Stimulated activated CD8-positive, alpha-beta memory T cell treated with anti-CD3 and anti-CD28 coated beads, Interleukin-4, amount 100 ng/mL, for 1 hour (primary cell): ENCODE data around the gene MYO1D.

Experiments
- DNase-seq, 2 donors: peaks; one replicate each; pipeline ENCODE4 v3.0.0-alpha.2; 2020; ENCODE audit warnings: low read depth in 2 of 2, low spot score in 1 of 2

The MYO1D gene

DNA sequence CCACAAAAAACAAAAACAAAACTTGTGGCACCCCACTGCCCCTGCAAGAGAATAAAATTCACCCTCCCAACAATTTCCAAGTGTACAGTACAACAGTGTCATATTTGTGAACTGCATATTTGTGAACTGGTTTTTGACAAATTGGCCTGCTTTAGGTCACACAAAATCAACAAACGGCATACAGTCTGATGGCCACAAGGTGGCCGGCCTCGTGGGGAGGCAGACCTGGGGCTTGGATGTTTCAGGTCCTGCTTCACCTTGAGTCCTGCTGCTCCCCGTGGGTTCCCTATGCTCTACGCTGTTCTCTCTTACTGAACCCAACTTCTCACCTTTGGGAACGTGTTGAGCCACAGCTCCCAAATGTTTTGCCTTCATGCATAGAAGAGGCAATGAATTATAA lies 287.9 kb downstream of the MYO1D start:
- no peak for DNase-seq

DNA sequence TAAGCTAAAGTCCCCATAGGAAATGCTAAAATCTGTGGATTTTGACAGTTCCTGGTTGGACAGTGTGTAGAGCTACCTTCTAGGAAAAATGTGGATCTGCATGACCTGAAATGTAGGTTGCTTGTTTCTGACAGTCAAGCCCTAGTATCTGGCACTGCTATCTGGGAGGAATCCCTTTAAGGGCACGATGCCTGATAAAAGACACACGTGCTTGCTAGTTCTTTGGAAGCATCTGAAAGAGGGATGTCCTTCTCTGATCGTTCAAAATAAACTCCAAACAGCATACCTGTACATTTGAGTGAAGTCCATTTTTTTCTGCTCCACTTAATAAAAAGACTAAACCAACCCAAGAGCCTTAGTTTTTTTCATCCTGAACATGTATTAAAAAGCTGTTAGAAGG lies 288.8 kb downstream of the MYO1D start:
- no peak for DNase-seq

DNA sequence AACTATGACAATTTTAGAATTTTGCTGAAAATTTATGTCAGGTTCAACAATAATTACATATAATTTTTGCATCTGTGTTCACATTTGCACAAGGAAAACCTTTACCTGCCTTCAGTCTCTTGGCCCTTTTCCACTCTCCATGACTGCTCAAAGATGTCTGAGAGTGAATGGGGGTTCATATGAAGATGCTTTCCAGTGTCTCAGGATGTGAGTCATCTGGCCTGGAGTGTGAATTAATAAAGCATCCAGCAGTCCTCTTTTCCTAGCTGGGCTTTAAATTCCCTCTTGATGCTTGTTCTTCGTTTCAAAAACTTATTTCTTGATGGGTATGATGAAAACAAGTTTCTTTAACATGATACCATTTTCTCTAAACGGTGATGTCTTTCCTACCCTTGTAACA lies 290.3 kb downstream of the MYO1D start:
- no peak for DNase-seq

DNA sequence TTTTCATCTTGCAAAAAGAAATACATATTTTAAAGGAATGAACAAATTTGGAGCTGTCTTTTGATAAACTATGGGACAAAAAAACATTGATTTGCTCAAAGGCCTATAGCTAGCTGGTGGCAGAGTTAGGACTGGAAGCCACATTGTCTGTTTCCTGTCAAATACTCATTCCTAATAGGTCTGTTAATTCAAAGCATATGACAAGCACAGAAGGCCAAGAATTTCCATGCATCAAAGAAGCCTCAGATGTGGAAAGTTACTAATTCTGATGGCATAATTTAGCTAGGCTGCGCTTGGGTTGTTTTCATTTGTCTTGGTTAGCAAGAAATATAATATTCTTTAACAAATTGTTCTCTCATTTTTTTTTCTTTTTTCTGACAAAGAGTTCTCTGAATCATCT lies 292.1 kb downstream of the MYO1D start:
- no peak for DNase-seq

DNA sequence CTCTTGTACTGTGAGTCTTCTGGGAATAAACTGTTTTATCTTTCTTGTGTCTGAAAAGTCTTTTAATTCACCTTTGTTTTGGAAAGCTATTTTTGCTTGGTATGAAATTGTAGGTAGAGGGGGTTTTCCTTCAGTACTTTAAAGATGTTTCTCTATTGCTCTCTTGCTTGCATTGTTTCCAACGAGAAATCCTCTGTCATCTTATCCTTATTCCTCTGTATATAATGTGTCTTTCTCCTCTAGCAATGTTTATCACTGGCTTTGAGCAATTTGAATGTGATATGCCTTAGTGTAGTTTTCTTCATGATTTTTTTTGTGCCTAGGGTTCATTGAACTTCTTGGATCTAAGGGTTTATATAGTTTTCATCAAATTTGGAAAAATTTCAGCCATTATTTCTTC lies 293.9 kb downstream of the MYO1D start:
- DNase-seq: no peak

DNA sequence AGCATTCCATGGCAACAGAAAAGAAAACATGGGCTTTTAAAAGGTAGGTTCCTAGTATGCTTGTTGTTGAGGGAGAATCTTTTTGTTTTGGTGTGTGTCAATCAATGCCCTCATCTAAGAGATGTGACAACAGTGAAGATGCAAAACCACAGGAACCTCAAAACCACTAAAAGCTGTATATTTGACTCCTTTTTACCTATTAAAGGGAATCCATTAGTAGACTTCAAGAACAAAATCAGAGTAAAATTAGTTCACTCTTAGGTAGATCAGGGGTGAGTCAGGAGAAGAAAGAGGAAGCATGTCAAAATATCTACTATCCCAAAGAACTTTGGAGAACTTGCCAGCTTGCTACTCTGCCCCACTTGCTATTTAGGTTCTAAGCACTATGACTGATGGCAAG lies 301.1 kb downstream of the MYO1D start:
- DNase-seq: no peak

DNA sequence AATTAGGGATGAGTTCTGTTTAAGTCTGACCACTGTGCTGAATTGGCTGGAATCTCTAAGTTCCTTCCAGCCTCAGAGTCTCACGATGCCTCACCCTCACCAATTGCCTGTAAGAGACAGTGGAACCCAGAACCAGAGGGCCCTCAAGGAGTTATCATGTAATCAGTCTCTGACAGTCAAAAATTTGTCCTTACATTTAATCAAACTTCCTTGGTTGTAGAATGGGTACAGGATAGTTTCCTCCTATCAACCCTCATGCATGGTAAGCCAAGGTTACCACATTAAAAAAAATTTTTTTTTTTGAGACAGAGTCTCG lies 306.9 kb downstream of the MYO1D start:
- DNase-seq: no peak

DNA sequence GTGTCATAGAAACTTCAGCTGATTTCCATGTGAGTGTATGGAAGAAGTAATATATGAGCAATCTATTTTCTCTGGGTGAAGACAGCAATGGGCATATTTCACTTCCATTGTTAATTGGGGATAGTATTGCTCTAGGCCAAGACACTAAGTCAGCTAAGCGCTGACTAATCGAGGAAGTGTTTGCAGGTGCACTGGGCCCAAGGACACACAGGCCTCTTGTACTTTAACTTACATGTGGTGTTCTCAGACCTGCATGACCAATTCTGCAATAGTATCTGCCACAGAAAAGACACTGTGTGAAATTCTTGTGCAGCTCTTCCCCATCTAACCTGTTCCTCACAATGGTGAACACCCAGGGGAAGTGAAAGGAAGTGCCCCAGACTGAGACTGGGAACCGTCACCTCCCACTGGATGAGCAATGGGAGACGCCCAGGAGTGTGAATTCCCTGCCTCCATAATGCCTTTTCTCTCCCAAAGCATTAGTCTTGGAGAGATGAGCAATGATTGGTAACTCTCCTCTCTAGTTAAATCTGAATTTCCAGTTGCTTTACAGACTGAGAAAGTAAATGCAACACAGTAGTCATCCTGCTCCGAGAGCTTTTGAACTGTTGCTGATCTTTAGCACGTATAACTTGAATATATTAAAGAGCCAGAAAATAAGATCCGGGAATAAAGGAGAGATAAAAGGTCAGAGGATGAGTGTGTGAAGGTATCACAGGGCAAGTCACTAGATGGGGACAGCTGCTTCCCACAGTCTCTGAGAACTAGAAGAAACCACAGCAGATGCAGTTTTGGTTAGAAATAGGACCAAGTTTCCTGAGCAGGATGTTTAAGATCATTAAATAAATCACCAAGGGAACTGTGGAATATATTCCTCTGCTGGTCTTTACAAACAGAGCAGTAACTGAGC lies 307.5 kb downstream of the MYO1D start:
- DNase-seq: no peak

DNA sequence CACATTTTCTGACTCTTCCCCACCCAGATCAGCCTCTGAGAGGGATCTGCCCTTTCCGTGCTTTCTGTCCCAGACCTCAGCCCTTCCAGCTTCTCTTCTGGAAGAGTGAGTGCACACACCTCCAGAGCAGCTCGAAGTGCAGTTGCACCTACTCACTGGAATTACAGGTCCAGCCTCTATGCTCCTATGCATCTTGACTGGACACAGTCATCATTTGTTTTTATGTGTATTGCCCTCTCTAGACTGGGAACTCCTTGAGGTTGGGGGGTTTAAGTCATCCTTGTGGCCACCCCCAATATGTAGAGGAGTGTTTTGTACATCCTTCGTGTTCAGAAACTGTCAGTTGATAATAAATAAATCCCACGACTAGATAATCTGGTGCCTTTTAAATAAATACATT lies 308.2 kb downstream of the MYO1D start:
- no peak for DNase-seq

DNA sequence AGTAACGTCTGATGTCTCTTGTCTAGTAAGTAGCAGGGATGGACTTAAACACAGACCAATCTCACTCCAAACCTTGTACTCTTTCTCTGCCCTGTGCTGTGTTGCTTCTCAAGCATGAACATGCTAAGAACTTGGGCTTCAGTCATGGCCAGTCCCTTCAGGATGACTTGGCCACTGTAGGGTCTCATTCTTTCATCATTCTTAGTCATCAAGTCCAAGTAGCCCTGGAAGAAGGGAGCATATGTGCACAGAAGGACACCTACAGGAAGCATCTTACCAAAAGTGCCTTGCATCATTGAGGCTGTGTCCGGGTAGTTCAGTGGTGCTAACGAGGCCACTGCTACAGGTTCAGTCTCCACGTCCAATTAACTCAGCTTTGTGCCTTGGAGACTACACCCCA lies 309.4 kb downstream of the MYO1D start:
- no peak for DNase-seq

DNA sequence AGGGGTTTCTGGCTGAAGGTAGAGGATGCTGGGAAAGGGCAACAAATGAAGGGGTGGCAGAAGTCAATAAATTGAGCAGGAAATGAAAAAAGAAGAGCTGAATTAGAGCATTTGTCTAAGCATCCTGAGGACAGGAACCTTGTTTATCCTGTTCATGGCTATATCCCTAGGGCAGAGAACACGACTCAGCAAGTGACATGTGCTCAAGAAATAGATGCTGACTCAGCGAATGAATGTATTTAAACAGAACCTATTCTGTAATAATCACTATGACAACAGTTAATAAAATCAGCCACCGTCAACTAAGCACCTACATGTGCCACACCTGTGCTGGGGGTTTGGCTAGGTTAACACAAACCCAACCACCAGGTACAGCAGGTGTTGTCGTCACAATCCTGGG lies 309.8 kb downstream of the MYO1D start:
- no peak for DNase-seq

DNA sequence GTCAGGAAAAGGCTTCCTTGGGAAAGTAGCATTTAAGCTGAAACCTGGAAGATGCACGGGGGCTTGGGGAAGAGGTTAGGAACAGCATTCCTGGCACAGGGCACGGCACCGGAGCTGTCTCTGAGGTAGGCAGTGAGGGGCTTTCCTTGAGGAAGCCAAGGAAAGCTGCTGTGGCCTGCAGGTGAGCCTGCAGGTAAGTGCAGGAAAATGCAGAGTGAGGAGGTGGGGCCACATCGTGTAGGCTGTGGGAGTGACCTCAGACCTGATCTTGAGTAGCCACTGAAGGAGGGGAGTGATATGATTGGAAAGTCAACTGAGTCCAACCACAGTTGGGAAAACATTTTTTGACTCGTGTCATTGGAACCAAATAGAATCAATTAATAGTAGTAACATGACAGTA lies 310.6 kb downstream of the MYO1D start:
- no peak for DNase-seq

DNA sequence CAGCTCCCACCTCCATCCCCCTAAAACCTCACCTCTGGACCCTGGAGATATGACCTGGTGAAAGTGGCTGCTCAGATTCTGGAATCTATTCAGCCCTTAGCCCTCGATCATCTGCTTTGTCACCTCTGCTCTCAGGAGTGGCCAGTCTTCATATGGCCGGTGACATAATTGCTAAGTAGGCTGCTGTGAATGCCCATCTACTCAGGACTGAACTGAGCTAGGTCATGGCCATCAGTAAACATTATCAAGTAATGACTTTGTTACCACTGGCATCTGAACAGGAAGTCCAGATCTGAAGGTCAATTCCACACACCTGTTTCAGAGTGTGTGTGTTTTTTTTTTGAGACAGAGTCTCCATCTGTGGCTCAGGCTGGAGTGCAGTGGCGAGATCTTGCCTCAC lies 311.5 kb downstream of the MYO1D start:
- DNase-seq: no peak

DNA sequence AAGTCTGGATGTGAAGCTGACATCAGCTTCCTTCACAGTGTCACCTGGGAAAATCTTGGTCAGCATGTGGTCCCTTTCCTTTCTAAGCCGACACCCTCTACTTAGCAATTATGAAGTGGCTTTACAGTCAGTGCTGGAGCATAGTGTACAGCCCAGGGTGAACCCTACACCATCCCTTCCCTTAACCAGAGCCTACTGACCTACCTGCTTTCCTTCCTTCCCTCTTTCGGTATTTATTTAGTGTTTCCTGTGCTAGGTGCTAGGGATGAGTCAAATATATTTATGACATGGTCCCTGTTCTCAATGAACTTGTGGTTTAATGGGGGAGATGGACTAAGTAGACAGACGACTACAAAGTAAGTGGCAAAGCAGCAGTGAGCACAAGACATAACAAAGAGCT lies 312.6 kb downstream of the MYO1D start:
- DNase-seq: no peak

DNA sequence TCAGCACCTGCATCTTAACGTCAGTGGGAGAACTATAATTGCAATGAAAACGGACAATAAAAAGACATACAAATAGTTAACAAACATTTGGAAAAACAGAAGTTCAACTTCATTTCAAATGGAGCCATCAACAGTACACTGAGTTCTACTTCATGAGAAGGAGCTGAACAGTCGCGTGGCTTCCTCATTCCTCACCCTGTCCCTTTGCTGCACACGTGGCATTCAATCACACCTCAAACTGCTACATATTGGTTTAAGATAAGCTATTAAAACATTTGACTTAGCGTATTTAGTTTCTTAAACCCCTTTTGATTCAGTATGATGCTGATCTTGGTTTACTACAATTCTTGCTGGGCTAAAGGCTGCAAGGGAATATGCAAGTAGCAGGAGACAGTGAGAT lies 313.3 kb downstream of the MYO1D start:
- DNase-seq: no peak

DNA sequence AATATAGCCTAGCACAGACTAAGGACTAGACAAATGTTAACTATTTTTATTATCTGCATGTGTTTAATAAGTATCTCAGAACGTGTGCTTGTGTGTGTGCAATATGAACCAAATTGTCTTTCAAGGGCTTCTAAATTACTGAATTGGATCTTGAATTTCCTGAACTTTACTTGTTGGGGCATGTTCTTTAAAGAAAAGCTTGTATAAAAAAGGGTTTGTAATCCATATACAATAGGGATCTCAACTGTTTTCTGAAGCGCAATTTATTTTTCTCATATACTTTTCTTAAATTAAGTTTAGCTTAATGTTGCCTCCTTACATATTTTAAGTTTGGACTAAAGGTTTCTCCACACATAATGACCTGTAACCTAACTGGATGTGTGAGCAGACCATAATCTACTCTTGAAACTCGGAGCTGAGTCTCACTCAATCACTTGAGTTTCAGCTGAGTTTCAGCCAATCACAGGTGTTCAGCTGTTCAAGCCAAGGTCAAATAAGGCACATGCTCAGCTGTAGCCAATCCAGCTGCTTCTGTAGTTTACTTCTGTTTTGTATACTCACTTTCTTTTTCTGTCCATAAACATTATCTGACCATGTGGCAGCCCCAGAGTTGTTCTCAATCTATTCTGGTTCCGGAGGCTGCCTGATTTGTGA lies 317.8 kb downstream of the MYO1D start:
- DNase-seq: no peak

DNA sequence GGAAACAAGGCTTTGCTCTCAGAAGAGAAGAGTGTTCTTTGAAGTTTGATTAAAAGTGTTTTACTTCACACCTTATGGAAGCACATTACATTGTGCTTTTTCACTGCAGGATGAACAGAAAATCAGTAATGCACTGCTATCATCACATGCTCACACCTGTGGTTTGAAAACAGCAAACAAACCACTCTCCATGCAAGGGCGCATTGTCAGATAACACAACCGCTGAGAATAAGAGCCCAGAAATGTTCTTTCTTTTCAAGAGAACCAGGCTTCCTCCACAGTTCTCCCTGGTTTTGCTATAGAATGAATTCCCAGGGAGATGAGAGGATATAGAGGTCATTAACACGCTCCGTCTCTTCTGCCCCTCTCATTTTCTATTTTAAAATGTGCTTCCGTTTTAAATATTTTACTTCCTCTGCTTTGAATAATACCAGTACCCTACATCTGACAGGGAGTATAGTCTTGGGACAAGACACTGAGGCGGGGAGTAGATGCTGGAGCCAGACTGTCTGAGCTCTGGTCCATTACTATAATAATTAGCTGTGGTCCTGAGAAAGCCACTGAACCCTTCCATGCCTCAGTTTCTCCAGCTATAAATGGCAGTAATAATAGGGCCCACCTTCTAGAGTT lies 318.5 kb downstream of the MYO1D start:
- DNase-seq: no peak

DNA sequence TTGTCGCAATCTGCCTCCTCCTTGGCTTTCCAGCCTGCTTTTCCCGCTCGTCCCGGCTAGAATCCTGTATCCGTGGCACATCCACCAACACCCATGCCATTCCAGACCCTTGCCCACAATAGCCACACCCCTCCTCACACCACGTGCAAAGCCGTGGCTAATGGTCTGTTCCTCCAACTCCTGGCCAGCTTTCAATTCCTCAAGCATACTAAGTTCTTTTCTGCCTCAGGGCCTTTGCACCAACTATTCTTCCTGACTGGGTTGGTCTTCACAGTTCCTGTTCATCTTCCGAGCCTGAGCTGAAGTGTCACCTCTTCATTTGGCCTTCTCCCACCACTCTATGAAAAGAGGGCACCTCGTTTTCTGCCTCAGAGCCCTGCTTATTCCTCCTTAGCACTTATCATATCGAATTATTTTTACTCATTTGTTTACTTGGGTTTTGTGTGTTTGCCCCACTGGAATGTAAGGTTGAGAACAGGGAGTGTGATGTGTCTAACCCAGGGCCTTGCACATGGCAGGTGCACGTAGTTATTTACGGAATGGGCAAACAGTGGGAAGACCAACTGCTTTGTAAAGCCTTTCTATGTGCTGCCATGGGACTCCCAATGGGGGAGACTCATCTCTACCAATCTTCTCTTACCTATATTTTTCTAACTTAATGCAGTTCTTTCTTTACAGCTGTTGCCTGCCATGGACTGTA lies 321.2 kb downstream of the MYO1D start:
- DNase-seq: no peak

DNA sequence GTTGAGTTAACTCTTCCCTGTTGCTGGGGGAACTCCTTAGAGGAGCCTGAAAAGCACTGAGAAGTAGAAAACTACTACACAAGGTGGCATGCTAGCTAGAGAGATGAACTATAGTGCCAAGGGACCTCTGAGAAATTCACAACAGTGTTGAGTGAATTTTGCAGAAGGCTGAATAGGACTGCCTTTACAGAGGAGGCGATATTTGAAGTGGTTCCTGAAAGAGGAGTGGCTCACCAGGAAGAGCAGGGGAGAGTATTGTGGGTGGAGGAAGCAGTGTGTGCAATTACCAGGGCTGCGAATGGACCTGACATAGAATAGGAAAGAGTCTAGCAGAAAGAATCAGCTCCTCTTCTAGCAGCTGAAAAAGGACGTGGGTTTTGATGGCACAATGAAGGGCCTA lies 323.8 kb downstream of the MYO1D start:
- DNase-seq: no peak

DNA sequence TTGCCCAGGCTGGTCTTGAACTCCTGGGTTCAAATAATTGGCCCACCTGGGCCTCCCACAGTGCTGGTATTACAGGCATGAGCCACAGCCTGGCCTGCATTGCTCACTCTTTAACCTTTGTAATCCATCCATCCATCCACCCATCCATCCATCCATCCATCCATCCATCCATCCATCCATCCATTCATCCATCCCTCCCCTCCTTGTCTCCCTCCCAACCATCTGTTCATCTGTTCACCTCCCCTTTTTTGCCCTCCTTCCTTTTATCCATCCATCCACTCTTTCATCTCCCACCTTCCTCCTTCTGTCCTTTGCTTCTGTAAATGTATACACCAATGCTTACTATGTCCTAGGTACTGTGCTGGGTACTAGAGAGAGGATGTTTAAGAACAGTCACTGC lies 324.6 kb downstream of the MYO1D start:
- no peak for DNase-seq

DNA sequence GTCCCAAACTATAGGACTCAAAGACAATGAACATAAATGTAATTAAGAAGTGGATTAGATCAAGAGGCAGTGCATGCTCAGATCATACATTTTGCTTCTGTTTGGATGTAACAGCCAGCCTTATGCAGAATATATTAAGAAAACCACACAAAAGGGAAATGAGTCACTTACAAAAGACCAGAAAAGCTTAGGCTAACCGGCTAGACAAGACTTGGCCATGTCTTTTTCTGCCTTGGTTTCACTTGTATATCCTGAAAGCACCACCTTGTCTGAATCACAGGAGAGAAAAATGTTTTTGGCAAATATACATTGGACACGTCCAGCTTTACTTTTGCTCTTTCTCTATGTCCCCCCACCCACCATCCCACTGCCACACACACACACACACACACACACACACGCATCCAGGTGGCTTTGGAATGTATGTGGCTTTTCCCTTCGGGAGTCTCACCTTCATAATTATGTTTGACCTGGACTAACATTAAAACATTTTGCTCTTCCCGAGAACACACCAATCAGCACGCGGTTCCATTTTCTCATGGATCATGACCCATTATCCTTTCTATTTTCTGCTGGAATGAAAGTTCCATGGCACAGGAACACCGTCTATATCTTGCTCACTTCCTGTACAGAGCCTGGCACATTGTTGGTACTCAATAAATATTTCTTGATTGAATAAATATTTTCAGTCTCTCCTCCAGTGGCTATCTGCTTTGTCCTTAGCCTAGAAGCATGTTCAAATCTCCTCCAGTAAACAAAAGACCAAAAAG lies 325.6 kb downstream of the MYO1D start:
- DNase-seq: no peak
